Bronchial epithelial cell (primary cell): ENCODE results near the gene DENND1A. TPM values are rescaled to one million over a fixed set of nuclear protein-coding genes. Genes with fewer than 3 reads are reported as not detected.

Experiments used
- DNase-seq: peaks from one replicate; pipeline ENCODE4 v3.0.0-alpha.2; 2010; ENCODE audit warnings: low read depth
- FAIRE-seq: peaks from 2 replicates; lab custom pipeline; 2011; peaks lifted over from hg19 to GRCh38; lab: Jason Lieb, UNC
- H3K27me3 ChIP-seq: 2 replicates; pipeline ENCODE4 v1.5.1; 2011; ENCODE audit warnings: low read length; ENCODE audit not compliant: control insufficient read depth, insufficient read depth
- H3K36me3 ChIP-seq: 2 replicates; pipeline ENCODE4 v1.5.1; 2011; ENCODE audit warnings: low read length; ENCODE audit not compliant: control insufficient read depth, insufficient read depth
- H3K4me3 ChIP-seq: 2 replicates; pipeline ENCODE4 v1.5.1; 2011; ENCODE audit warnings: mild to moderate bottlenecking, low read depth, low read length, control low read depth
- total RNA-seq: library from RNA; depleted of rRNA; stranded (reverse); fragments of >200 nt; gene quantifications from 2 replicates; pipeline ENCODE4 v1.2.1, GENCODE V29; 2014
- TF ChIP-seq, protein P1 (sequence below): IDR thresholded peaks from 2 replicates; pipeline ENCODE4 v1.5.1; 2011; ENCODE audit warnings: mild to moderate bottlenecking, moderate library complexity, low read length, control low read depth, inconsistent platforms; ENCODE audit not compliant: insufficient read depth, severe bottlenecking

The DENND1A gene
- total RNA-seq, 1 donor from 2014 or later, result 6.1 TPM

DNA sequence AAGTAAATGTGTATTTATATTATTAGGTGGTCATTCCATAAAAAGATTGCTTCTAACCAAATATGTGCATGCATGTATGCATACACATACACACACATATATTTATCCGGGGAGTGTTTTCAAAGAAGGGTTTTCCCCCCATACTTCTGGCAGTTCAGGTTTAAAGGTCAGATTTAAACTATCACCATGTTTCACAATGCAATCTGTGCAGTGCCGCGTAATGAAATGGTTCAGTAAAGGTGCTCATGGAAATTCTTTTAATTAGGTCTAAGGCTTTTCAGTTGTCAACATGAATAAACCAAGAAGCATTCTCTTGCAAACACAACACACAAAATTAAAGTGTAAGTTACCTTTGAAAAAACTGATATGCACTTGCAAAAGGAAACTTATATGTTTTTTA is 362.9 kb downstream of the DENND1A start:
- DNase-seq (no peak), FAIRE-seq (no peak)
- TF ChIP-seq, protein P1, sequence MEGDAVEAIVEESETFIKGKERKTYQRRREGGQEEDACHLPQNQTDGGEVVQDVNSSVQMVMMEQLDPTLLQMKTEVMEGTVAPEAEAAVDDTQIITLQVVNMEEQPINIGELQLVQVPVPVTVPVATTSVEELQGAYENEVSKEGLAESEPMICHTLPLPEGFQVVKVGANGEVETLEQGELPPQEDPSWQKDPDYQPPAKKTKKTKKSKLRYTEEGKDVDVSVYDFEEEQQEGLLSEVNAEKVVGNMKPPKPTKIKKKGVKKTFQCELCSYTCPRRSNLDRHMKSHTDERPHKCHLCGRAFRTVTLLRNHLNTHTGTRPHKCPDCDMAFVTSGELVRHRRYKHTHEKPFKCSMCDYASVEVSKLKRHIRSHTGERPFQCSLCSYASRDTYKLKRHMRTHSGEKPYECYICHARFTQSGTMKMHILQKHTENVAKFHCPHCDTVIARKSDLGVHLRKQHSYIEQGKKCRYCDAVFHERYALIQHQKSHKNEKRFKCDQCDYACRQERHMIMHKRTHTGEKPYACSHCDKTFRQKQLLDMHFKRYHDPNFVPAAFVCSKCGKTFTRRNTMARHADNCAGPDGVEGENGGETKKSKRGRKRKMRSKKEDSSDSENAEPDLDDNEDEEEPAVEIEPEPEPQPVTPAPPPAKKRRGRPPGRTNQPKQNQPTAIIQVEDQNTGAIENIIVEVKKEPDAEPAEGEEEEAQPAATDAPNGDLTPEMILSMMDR, result no peak

DNA sequence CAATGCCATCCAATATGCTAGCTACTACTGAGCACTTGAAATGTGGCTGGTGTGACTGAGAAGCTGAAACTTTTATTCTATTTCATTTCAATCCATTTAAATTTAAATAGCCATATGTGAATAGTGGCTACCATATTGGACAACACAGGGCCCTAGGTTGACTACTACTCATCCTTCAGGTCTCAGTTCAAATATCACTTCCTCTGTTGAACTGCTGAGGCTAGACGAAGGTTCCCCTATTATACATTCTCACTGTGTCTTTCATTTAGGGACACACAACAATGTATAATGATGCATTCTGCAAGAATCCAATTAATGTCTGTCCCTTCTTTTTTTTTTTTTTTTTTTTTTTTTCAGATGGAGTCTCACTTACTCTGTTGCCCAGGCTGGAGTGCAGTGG is 365.3 kb downstream of the DENND1A start:
- H3K27me3 ChIP-seq, result no peaks in the 10 kb centered on the region
- no peaks in the 10 kb centered on the region for H3K36me3 ChIP-seq
- TF ChIP-seq, protein P1, result no peak
- FAIRE-seq, result no peak
- no peak for DNase-seq
- no peak overlapping the region for H3K4me3 ChIP-seq

More for the DNA sequence above, 362.9 kb downstream of the DENND1A start:
- no peaks in the 10 kb centered on the region for H3K27me3 ChIP-seq
- H3K36me3 ChIP-seq, result no peaks in the 10 kb centered on the region
- H3K4me3 ChIP-seq, result no peak overlapping the region

DNA sequence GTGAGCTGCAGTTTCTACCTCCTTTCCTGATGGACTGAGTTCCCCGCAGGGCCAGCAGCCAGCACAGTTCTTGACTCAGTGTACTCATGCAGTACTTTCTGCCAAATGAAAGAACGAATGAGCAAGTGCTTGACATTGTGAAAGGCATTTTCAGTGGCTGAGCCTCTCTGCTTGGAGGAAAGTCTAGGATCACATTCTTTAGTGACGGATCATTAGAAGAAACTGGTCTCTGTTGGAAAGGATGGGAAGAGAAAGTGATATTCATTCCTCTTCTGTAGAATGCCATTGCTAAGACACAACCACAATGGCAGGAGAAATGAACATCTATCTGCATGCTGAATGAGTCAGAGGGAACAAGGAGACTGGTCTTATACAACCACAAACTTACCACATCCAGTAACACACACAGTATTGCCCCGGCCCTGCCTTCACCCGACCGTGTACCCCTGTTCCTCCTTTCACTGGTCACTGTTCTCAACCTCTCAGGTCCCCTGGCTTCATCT is 367.0 kb downstream of the DENND1A start:
- DNase-seq (peak; percentile 57), FAIRE-seq (no peak)
- Histone ChIP-seq H3K4me3 (no peak overlapping the region), H3K36me3 (no peaks in the 10 kb centered on the region), H3K27me3 (no peaks in the 10 kb centered on the region)
- TF ChIP-seq, protein P1, result no peak

DNA sequence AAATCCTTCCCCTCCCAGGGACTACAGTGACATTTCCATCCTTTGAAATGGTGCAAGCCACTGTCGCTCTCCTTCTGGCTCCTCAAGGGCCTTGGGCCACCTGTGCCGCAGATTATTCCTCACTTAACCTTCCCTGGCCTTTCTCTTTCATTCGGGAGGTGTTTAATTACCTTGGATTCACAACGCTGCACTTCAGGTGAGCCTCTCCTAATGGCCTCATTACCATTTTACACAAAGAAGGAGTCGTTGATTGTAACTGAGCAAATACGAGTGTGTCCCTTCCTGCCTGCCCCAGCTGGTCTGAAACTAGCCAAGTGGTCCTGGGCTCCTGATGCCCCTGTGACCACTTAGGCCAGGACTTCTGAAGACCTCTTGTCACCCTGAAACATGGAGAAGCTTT is 368.9 kb downstream of the DENND1A start:
- TF ChIP-seq, protein P1, result no peak
- Histone ChIP-seq H3K36me3 (no peaks in the 10 kb centered on the region), H3K4me3 (no peak overlapping the region), H3K27me3 (no peaks in the 10 kb centered on the region)
- no peak for FAIRE-seq
- no peak for DNase-seq

DNA sequence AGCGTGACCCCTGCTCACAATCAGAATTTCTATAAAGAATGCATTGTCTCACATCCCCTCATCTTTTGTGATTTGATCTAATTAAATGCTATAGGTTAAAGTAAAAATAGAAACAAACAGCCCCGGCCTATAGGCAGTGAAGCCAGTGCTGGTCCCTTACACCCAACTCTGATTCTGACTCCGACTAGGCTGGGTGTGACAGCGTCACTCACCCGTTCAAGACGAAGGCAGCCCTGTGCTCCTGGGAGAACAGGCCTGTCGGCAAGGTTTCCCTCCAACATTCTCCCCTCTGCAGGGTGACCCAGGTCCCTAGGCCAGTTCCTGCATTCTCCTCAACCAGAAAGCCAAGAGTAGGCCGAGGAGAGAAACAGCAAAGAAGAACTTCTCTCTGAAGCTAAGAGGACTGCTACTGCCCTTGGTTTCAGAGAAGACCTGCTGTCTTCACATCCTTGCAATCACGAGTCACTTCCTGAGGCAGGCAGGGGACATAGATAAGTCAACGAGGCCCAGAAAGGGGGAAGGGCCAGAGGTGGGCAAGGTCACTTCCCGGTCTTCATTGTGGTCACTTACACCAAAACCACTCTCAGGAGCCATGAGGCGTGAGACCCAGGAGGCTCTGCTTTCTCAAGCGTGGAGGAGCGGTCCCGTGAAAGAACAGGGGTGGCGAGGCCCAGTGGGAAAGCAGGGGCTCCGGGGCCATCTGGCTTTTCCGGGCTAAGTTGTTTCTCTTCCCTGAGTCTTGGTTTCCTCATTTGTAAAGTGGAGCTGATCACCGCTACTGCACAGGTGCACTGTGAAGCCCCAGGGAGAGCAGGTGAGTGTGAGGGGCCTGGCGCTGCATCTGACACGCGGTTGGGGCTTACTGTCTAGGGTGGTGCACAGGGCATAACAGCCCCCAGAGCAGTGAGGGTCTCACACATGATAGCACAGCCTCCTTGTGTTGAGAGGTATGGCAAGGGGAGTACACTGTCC is 373.2 kb downstream of the DENND1A start:
- Histone ChIP-seq H3K36me3 (no peaks in the 10 kb centered on the region), H3K27me3 (no peaks in the 10 kb centered on the region), H3K4me3 (no peak overlapping the region)
- DNase-seq (no peak), FAIRE-seq (no peak)
- TF ChIP-seq, protein P1, result no peak
